Mammary epithelial cell (primary cell): Measurements from ENCODE around the gene DENND1A.

Experiments
- EZH2 ChIP-seq: IDR thresholded peaks from 2 replicates; pipeline ENCODE4 v1.6.1; 2012; ENCODE audit warnings: low read length, inconsistent platforms, borderline replicate concordance
- TF ChIP-seq, protein P1 (sequence below), 2 donors: IDR thresholded peaks in 1 of 2; conservative IDR thresholded peaks in 1 of 2; 2 replicates each; pipeline ENCODE4 v1.5.1; 2011 to 2012; ENCODE audit warnings: inconsistent platforms in 2 of 2, low read length in 2 of 2, mild to moderate bottlenecking in 2 of 2, control low read depth in 1 of 2, low read depth in 1 of 2; ENCODE audit not compliant: insufficient read depth in 1 of 2; ENCODE audit errors: extremely low read depth in 1 of 2

DNA sequence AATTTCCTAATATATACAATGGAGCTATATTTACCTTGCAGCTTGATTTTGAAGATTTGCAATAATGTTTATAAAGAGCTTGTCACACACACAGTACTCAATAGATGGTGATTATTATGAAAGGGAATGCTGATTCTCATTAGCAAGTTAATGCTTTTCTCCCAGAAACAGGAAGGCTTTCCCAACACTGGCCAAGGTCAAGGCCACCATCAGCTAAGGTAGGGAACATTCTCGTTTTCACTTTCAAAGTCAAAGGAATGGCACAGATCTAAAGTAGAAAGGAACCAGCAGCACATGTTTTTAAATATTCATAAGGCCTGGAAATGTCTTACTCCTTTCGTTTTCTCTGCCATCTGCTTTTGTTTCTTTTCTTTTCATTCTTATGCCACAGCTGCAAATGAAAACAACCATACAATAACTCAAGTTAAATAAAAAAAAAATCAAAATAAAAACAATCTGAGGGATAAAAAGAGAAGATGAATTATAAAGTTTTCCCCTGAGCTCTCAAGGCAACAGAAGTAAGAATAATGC is 307.1 kb downstream of the DENND1A start:
- TF ChIP-seq, protein P1, sequence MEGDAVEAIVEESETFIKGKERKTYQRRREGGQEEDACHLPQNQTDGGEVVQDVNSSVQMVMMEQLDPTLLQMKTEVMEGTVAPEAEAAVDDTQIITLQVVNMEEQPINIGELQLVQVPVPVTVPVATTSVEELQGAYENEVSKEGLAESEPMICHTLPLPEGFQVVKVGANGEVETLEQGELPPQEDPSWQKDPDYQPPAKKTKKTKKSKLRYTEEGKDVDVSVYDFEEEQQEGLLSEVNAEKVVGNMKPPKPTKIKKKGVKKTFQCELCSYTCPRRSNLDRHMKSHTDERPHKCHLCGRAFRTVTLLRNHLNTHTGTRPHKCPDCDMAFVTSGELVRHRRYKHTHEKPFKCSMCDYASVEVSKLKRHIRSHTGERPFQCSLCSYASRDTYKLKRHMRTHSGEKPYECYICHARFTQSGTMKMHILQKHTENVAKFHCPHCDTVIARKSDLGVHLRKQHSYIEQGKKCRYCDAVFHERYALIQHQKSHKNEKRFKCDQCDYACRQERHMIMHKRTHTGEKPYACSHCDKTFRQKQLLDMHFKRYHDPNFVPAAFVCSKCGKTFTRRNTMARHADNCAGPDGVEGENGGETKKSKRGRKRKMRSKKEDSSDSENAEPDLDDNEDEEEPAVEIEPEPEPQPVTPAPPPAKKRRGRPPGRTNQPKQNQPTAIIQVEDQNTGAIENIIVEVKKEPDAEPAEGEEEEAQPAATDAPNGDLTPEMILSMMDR (conservative IDR thresholded peaks at IDR 0.05 in 1 of 2, IDR thresholded peaks at IDR 0.05 in 1 of 2; ENCODE audit: extremely low read depth in 1 of 2, insufficient read depth in 1 of 2, low read depth in 1 of 2, low read length in 2 of 2) = no peak
- TF ChIP-seq EZH2 = no peak
